ENCODE measurements around the gene PSMB8.

- no peak for TF ChIP-seq PRDM1 (tag by site-specific recombination; IDR thresholded peaks at IDR 0.05)
- no peak for TF ChIP-seq CTCF (tag by site-specific recombination; IDR thresholded peaks at IDR 0.05)
Measured at GRCh38 chr6:32865724-32866443, 22.0 kb upstream of the PSMB8 start.
